Upper lobe of left lung (tissue), 4 donors: ENCODE results near the gene KRTAP10-8.

Source experiments
- CTCF ChIP-seq, 6 experiments: fragments of 450-650 bp in 4 of 6; fragments of 200-600 bp in 2 of 6; sonication (generic) in 2 of 6; IDR thresholded peaks; one replicate each; pipeline ENCODE4 v1.5.1; 2016 to 2019; ENCODE audit warnings: antibody characterized with exemption in 6 of 6
- EP300 ChIP-seq, 4 donors: sonication (generic); formaldehyde crosslinking; IDR thresholded peaks; one replicate each; pipeline ENCODE4 v1.5.1; 2017; ENCODE audit warnings: antibody characterized with exemption in 4 of 4, control low read depth in 2 of 4
- POLR2A ChIP-seq, 4 donors: fragments of 450-650 bp; IDR thresholded peaks; one replicate each; pipeline ENCODE4 v1.5.1; 2016 to 2017; ENCODE audit warnings: antibody characterized with exemption in 4 of 4, mild to moderate bottlenecking in 2 of 4
- POLR2AphosphoS5 ChIP-seq, 2 donors: sonication (generic); formaldehyde crosslinking; IDR thresholded peaks; one replicate each; pipeline ENCODE4 v1.5.1; 2017; ENCODE audit warnings: antibody characterized with exemption in 2 of 2

- TF ChIP-seq CTCF (IDR thresholded peaks at IDR 0.05) (no peak), POLR2AphosphoS5 (IDR thresholded peaks at IDR 0.05) (no peak), EP300 (IDR thresholded peaks at IDR 0.05) (no peak), POLR2A (IDR thresholded peaks at IDR 0.05) (no peak)
Observed at GRCh38 chr21:44618909-44619308, 7.0 kb downstream of the KRTAP10-8 start.
